ENCODE data around the gene FGD1.

FGD1 gene

DNA sequence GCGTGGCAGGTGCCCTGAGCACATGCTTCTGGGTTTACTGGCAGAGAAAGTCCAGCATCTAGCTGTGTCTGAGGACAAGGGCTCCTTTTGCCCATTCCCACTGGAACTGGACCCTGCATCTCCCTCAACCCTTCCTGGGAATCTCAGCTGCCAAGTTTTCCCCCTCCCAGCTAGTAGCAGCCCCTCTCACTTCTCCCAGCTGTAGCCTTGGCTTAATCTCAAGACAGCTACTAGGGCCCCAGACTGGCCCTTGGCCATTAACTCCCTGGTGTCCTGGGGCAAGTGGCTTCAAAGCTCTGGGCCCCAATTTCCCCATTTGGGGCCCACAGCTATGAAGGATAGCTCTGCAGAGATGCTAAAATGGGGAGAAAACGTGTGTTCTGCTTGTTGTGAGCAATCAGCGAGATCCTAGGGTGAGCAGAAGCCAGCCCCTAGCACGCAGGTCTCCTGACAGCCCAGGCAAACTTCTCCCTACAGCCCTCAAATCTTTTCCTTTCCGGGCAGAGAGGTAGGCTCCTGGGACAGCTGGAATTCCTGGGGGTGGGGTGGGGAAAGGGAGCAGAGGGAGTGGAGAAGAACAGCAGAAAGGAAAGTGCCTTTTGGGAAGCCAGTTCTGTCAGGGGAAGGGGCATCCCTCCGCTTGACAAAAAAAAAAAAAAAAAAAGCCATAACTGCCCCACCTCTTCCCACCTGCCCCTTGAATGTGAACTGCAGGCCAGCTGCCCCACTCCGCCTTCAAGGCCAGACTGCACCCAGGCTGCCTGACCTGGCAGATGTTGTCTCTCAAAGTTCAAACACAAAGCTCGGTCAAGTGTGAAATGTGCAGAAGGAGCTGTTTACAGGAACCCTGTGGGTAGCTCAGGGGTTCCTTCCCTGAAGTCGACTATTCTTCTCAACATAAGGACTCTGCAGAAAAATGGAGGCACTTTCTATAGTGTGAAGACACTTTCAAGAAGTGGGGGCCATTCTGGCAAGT lies 16.6 kb downstream of the FGD1 start:
- Mint-ChIP-seq H3K9me3 (peaks cover 2% of the 10 kb centered on the region), H3K27ac (peak overlapping the region; percentile 88 to 98 (median 95)), H3K27me3 (ENCODE audit: low read depth) (no peaks in the 10 kb centered on the region), H3K4me1 (peaks cover 46% of the 10 kb centered on the region), H3K4me3 (peak overlapping the region; percentile 35 to 59 (median 47)), H3K36me3 (ENCODE audit: low read depth) (no peaks in the 10 kb centered on the region)
- TF ChIP-seq, protein P1, sequence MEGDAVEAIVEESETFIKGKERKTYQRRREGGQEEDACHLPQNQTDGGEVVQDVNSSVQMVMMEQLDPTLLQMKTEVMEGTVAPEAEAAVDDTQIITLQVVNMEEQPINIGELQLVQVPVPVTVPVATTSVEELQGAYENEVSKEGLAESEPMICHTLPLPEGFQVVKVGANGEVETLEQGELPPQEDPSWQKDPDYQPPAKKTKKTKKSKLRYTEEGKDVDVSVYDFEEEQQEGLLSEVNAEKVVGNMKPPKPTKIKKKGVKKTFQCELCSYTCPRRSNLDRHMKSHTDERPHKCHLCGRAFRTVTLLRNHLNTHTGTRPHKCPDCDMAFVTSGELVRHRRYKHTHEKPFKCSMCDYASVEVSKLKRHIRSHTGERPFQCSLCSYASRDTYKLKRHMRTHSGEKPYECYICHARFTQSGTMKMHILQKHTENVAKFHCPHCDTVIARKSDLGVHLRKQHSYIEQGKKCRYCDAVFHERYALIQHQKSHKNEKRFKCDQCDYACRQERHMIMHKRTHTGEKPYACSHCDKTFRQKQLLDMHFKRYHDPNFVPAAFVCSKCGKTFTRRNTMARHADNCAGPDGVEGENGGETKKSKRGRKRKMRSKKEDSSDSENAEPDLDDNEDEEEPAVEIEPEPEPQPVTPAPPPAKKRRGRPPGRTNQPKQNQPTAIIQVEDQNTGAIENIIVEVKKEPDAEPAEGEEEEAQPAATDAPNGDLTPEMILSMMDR (IDR thresholded peaks at IDR 0.05; ENCODE audit: unreplicated experiment in 3 of 3): no peak

DNA sequence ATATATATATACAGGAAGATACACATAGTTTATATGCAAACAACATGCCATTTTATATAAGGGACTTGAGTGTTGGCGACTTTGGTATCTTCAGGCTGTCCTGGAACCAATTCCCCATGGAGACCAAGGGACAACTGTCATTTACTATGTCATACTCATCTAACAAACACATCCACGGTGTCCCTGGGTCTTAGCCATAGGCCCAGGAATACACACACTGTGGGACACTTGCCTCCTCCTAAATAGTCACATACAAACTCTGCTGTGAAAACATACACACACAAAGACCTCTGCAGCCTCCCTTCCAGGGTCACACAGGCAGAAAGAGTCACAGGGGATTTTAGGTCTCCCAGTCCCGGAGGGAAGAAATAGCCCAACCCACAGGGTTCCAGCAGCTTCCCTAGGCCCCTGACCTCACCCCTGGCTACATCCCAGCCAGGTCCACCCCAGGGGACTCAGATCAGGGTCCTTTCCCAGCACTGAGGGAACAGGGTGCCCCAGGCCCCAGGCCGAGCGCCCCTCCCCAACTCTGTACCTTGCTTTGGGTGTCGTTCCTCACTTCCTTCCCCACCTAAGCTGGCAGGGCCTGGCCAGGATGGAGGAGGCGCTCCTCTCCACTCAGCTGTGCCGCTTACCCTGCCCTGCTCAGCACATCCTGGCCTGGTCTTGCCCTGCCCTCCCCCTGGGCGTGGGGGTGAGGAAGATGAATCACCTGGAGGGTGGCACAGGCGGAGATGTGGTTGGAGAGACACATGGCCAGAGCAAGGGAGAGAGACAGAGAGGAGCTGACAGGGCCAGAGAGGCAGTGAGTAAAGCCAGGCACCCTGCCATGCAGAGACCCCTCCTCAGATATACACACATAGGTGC lies 21.8 kb downstream of the FGD1 start:
- H3K36me3 Mint-ChIP-seq (ENCODE audit: low read depth): peaks cover 4% of the 10 kb centered on the region
- H3K4me1 Mint-ChIP-seq: peaks cover 2% of the 10 kb centered on the region
- H3K4me3 Mint-ChIP-seq: no peak overlapping the region
- no peak overlapping the region for H3K27ac Mint-ChIP-seq
- H3K27me3 Mint-ChIP-seq (ENCODE audit: low read depth): no peaks in the 10 kb centered on the region
- H3K9me3 Mint-ChIP-seq: peaks cover 2% of the 10 kb centered on the region
- TF ChIP-seq, protein P1 (IDR thresholded peaks at IDR 0.05; ENCODE audit: unreplicated experiment in 3 of 3): no peak

DNA sequence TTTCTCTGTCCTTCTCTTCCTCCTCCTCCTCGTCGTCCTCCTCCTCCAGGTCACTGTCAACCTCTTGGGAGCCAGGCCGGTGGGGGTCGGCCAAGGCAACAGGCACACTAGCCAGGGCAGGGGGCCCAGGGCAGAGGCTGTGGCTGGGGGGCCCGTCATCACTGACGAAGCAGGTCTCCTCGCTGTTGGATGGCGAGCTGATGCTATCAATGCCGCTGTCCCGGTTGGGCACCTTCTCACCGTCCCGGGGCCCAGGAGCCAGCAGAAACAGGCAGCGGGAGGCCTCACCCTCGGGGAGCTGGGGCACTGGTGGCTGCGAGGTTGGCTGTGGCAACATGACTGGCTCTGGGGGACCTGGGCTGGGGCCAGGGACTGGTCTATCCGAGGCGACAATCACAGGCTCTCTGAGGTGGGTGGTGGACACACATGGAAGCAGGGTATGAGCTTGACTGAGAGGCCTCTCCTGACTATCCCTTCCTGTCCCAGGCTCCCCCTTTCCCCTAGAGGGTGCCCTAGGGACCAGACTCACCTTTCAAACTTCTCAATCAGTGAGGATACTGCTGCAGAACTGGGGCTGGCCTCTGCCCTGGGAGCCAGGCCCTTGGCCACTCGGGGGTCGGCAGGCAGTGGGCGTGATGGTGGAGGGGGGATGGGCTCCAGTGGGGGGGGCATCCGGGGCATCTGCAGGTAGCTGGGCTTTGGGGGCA lies 25.8 kb downstream of the FGD1 start:
- Mint-ChIP-seq H3K4me3 (no peak overlapping the region), H3K36me3 (ENCODE audit: low read depth) (peaks cover 30% of the 10 kb centered on the region), H3K27ac (no peak overlapping the region)

DNA sequence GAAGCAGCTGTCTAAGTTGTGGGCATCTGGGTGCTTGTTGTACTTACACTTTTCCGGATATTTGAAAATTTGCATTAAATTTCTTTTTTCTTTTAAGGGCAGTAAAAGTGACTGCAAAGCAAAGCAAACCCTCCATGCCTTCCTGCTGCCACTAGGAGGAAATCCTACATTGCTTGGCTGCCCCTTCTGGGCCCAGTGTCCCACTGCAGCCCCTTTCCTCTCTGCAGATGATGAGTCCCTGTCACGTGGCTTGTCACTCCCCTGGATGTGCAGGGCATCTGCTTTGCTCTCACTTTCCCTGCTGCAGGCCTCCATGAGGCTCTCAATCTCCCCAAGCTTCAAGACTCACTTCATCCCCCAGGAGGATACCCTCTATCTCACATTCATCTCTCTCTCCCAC lies 43.1 kb downstream of the FGD1 start:
- Mint-ChIP-seq H3K27me3 (ENCODE audit: low read depth) (no peaks in the 10 kb centered on the region), H3K9me3 (peaks cover 2% of the 10 kb centered on the region), H3K27ac (peak overlapping the region in 1 of 3 experiments; percentile 7), H3K4me3 (no peak overlapping the region), H3K4me1 (no peaks in the 10 kb centered on the region), H3K36me3 (ENCODE audit: low read depth) (peaks cover 32% of the 10 kb centered on the region)
- TF ChIP-seq, protein P1 (IDR thresholded peaks at IDR 0.05; ENCODE audit: unreplicated experiment in 3 of 3): peak in 2 of 3 experiments; percentile 40 to 48

More for the DNA sequence above, 25.8 kb downstream of the FGD1 start:
- Mint-ChIP-seq H3K27me3 (ENCODE audit: low read depth) (no peaks in the 10 kb centered on the region), H3K4me1 (no peaks in the 10 kb centered on the region), H3K9me3 (peaks cover 2% of the 10 kb centered on the region)
- TF ChIP-seq, protein P1 (IDR thresholded peaks at IDR 0.05; ENCODE audit: unreplicated experiment in 3 of 3): no peak

DNA sequence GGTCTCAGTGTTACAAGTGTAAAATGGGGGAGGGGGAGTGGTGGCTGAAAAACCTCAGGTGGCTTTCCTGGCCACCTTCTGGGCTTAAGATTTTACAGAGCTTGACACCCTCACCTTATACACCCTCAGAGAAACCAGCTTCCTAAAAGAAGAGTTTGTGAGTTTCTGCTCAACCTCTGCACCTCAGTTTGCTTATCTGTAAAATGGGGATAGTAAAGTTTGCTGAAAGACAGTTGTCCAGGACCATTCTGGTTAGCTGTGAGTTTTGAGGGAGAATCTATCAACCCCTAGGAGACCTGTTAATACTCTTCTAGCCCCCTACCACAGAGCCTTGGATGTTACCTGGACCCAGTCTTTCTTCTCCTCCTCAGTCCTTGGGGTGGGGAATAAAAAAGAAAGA lies 46.1 kb downstream of the FGD1 start:
- no peaks in the 10 kb centered on the region for H3K27me3 Mint-ChIP-seq (ENCODE audit: low read depth)
- H3K27ac Mint-ChIP-seq: no peak overlapping the region
- no peak overlapping the region for H3K4me3 Mint-ChIP-seq
- H3K9me3 Mint-ChIP-seq: no peaks in the 10 kb centered on the region
- H3K4me1 Mint-ChIP-seq: no peaks in the 10 kb centered on the region
- TF ChIP-seq, protein P1 (IDR thresholded peaks at IDR 0.05; ENCODE audit: unreplicated experiment in 3 of 3): no peak
- peaks cover 30% of the 10 kb centered on the region for H3K36me3 Mint-ChIP-seq (ENCODE audit: low read depth)

Data from nephron (organoid).